NCI-H82 treated with DMSO at 0.1 percent for 48 hours (cell line): Measurements from ENCODE around the gene STK11.

ENCODE experiments used
- DNase-seq: peaks from one replicate; lab custom pipeline; 2025; ENCODE audit not compliant: unreplicated experiment; lab: John Stamatoyannopoulos, UW

STK11 gene

GRCh38 chr19:1271528-1272422 is 66.2 kb downstream of the STK11 start:
- DNase-seq = no peak

DNA sequence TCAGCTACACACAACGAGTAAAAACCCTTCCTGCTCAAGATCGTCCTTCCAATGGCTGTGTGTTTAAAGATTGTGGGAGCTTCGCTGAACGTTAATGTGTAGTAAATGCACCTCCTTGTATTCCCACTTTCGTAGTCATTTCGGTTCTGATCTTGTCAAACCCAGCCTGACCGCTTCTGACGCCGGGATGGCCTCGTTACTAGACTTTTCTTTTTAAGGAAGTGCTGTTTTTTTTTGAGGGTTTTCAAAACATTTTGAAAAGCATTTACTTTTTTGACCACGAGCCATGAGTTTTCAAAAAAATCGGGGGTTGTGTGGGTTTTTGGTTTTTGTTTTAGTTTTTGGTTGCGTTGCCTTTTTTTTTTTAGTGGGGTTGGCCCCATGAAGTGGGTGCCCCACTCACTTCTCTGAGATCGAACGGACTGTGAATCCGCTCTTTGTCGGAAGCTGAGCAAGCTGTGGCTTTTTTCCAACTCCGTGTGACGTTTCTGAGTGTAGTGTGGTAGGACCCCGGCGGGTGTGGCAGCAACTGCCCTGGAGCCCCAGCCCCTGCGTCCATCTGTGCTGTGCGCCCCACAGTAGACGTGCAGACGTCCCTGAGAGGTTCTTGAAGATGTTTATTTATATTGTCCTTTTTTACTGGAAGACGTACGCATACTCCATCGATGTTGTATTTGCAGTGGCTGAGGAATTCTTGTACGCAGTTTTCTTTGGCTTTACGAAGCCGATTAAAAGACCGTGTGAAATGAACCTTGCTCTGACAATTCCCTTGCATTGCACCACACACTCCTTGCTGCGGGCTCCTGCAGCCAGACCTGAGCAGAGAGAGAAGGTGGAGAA is 67.1 kb downstream of the STK11 start:
- DNase-seq = no peak

DNA sequence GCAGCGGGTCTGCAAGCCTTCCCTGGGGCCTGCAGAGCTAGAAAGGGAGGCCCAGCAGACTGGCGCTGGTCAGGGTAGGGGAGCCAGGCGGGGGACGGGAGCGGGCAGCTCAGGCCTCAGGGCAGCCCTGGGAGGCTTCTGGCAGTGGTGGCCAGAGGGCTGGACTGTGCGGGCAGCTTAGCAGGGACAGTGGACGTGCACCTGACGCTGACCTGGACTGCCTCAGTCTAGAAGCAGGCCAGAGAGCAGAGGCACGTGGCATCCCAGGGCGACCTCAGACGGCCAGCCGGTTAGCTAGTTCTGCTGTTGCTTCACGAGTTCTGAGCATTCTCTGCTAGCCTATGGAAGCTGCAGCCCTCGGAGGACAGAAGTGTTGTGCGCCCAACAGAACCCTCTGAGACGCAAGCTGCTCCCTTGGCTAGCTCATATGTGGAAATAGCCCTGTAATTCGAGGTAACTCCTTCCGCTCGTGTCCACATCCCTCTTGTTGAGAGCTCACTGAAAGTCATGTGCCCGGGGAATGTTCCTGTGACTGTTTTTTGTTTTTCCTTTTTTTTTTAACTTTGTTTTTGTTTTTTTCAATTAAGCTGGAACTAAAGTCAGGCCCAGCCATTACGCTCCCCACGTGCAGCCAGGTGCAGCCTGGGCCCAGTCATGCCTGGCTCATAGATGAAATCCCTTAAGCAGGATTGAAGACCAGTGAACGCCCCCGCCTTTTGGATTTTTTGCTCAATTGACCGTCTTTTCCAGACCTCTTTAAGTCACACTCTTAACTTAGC is 67.9 kb downstream of the STK11 start:
- DNase-seq = no peak

DNA sequence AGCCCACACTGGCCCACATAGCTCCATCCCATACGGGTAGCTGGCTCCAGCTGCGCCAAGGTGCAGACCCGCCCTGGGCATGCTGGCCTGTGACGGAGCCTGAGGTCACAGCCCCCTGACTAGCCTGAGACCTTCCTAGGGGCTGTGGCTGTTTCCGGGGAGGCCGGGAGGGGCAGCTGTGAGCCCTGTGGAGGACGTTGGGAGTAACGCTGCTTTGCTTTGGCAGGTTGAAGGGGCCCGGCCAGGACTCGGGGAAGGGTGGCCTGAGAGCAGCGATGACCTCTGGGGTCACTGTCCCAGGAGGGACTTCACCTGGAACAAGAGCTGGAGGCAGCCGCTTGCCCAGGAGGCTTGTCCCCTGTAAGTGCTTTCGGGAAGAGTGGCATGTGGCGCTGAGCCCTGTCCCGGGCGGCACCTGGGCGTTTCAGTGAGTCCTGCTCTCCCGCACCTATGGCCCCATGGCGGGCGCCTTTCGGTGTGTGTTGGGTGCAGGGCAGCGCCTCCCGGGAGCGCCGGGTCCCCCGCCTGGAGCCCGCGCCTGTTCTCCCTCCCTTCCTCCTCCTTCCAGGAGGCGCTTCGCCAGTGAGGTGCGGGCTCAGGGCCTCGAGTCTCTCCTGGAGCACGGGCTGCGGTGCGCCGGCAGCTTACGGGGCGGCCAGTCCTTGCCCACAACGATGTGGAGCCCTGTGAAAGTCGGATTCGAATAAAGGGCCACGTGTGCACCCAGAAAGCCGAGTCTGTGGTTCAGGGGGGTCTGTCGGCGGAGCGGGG is 68.7 kb downstream of the STK11 start:
- no peak for DNase-seq

- no peak for DNase-seq
Measured at GRCh38 chr19:1274852-1275259, 69.3 kb downstream of the STK11 start.

DNA sequence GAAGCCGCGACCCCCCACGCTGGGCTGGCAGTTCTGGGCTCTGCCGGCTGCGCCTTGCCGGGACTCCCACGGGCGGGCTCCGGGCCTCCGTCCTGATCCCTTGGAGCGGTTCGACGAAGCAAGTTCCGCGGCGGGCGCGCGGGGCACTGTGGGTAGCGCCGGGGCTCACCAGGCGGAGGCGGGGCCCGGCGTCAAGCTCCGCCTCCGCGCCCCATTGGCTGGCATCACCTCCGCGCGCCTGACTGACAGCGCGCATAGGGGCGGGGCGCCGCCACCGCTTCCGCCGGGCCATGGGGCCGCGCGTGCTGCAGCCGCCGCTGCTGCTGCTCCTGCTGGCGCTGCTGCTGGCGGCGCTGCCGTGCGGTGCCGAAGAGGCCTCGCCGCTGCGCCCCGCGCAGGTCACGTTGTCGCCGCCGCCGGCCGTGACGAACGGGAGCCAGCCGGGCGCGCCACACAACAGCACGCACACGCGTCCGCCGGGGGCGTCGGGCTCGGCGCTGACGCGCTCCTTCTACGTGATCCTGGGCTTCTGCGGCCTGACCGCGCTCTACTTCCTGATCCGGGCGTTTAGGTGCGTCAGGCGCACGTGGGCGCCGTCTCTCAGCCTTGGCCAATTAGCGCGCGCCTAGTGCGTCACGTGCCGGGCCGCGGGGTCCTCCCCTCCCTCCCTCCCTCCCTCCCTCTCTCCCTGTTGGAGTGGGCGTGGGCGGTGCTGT is 69.8 kb downstream of the STK11 start, which contains the start of gene FAM174C:
FAM174C (plus strand) TSS at position 271 of the 716 bp plus-strand sequence; CDS start at position 291, 20 bp downstream.
- DNase-seq = peak; percentile 57

DNA sequence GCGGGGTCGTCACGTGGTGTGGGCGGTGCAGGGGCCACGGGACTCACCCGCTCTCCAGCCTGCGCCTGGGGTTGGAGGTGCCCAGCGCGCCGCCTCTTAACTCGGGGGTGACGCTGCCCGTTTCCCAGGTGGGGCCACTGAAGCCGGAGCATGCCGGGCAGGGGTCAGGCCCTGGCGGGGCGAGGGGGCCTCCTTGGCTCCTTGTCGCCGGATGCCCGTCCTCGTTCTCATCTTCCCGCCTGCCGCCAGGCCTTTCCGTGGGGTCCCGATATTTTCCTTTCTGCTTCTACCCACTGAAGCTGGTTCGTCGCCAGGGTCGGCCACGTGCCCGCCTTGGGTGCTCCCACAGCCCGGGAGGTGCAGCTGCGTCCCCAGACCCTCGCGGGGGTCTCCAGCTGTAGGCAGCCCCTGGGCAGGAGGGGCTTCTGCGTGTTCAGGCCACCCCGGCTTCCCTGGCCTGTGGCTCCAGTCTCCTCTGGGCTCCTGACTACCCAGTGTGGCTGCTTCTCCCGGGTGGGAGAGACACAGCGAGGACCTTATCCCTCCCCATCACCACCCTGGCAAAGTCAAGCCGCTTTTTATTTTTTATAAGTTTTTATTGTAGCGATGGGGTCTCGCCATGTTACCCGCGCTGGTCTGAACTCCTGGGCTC is 70.5 kb downstream of the STK11 start:
- DNase-seq = no peak

GRCh38 chr19:1276628-1277022 is 71.0 kb downstream of the STK11 start:
- no peak for DNase-seq

- no peak for DNase-seq
Measured at GRCh38 chr19:1277061-1277460, 71.5 kb downstream of the STK11 start.
